ENCODE data around the gene EFHC1.

- no peak for TF ChIP-seq CTCF (conservative IDR thresholded peaks at IDR 0.05 in 1 of 2, IDR thresholded peaks at IDR 0.05 in 1 of 2; ENCODE audit: extremely low read depth in 1 of 2, insufficient read depth in 1 of 2, low read depth in 1 of 2, low read length in 2 of 2)
- no peak for TF ChIP-seq EZH2 (IDR thresholded peaks at IDR 0.05; ENCODE audit: borderline replicate concordance, low read length)
These were observed 102.0 kb downstream of the EFHC1 start for GRCh38 chr6:52522151-52522626.

Measured in mammary epithelial cell (primary cell).